ENCODE results near the gene MFGE8.

GRCh38 chr15:88901508-88902220 is 11.5 kb downstream of the MFGE8 start:
- no peak for TF ChIP-seq CTCF (IDR thresholded peaks at IDR 0.05; ENCODE audit: low read length)
- no peak for TF ChIP-seq EZH2 (IDR thresholded peaks at IDR 0.05; ENCODE audit: borderline replicate concordance, low read length)

Measured in OCI-LY1 (cell line).